GM18909 (cell line): ENCODE results near the gene CDK16.
A peak's percentile ranks its signal among the peaks of the same experiment; 100 is the strongest.

Source experiments
- ATAC-seq: cut with Tn5 transposase; IDR thresholded peaks from one replicate; pipeline ENCODE4 v1.9.1; 2021; ENCODE audit warnings: mild to moderate bottlenecking; ENCODE audit not compliant: unreplicated experiment, poor library complexity

Gene CDK16

GRCh38 chrX:47224896-47225290, 6.4 kb downstream of the CDK16 start:
- ATAC-seq: no peak

DNA sequence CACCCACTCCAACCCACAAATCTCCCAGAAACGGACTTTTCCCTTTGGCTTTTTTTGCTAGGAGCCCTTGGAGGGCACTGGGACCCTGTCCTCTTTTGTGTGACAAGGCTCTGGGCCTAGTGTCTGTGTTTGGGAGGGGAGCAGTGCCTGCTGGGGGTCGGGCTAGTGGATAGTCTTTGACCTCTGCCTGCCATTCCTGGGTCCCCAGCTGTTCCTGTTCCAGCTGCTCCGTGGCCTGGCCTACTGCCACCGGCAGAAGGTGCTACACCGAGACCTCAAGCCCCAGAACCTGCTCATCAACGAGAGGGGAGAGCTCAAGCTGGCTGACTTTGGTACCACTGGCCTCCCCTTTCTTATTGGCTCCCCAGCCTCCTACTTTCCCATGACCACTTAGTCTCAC, 7.6 kb downstream of the CDK16 start:
- ATAC-seq: no peak

DNA sequence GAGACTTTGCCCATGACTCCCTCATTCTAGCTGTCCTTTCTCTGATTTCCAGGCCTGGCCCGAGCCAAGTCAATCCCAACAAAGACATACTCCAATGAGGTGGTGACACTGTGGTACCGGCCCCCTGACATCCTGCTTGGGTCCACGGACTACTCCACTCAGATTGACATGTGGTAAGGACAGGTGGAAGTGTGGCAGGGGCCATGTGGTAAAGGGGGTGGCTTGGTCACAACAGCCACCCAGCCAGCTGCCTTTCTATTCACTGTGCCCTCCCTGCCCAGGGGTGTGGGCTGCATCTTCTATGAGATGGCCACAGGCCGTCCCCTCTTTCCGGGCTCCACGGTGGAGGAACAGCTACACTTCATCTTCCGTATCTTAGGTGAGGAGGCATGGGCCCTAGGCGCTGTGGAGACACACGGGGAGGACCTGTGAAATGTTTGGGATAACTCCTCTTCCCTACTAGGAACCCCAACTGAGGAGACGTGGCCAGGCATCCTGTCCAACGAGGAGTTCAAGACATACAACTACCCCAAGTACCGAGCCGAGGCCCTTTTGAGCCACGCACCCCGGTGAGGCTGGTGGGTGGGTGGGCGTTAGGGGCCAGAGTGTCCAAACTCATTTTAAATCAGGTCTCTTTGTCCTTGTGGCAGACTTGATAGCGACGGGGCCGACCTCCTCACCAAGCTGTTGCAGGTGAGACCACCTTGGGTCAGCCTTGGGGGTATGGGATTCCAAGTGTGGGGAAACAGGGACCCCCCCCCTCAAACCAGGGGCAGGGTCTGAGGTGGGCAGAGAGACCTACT, 8.3 kb downstream of the CDK16 start:
- no peak for ATAC-seq

DNA sequence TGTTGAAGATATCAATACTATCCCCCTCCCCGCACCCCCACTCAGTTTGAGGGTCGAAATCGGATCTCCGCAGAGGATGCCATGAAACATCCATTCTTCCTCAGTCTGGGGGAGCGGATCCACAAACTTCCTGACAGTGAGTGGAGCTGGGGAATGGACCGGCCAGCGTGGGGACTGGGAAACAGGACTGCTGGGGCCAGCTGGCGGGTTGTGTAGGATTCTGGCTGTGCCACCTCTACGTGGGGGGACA, 8.8 kb downstream of the CDK16 start:
- no peak for ATAC-seq

- no peak for ATAC-seq
Observed at GRCh38 chrX:47228550-47229270, 10.2 kb downstream of the CDK16 start.

DNA sequence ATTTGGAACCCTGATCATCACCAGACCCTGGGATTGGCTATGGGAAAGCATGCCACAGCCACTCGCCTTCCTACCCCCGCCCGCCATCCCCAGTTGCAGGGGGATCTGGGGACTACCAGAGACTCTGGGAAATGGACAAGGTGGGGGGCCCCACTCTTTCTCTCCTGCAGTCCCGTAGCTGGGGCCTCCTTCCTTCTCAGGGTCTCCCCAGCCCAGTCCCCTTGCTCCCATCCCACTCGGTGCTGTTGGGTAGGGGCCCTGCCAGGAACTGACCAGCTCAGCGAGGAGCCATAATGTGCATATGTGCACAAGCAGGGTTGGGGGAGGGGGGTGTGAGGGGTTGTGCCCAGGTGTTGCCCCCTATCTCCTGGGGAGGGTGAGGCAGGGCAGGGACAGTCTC, 10.9 kb downstream of the CDK16 start:
- ATAC-seq: no peak

DNA sequence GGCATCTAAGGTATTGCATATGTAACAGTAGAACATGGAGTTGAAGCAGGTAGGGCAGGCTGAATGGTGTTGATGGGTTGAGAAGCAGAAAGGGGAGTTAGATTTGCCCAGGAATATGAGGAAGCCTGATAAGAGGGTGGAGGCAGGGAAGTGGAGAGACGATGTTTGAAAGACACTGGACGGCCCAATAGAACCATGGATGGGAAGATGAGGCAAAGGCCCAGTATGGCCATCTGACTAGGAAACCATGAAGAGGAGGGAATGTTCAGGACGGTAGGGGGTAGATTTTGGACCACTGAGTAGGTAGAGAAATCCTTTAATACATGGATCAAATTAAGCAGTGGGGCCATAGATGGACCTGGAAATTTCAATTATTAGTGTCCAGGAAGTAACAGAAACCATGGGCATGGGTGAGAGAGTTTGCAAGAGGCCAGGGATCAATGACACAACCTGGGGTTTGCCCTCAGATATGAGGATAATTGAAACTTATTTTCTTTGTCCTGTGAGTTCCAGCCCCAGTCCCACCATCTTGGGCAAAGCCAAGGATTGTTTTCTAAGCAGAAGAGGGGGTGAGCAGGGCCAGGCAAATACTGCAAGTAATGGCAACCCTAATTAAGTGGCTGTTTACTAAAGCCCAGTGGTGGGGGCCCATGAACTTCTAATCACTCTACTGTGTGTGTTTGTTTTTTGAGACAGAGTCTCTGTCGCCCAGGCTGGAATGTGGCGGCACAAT, 11.8 kb downstream of the CDK16 start:
- no peak for ATAC-seq

- no peak for ATAC-seq
Observed at GRCh38 chrX:47231167-47231566, 12.7 kb downstream of the CDK16 start.

GRCh38 chrX:47232197-47232802, 13.8 kb downstream of the CDK16 start:
- ATAC-seq: no peak

DNA sequence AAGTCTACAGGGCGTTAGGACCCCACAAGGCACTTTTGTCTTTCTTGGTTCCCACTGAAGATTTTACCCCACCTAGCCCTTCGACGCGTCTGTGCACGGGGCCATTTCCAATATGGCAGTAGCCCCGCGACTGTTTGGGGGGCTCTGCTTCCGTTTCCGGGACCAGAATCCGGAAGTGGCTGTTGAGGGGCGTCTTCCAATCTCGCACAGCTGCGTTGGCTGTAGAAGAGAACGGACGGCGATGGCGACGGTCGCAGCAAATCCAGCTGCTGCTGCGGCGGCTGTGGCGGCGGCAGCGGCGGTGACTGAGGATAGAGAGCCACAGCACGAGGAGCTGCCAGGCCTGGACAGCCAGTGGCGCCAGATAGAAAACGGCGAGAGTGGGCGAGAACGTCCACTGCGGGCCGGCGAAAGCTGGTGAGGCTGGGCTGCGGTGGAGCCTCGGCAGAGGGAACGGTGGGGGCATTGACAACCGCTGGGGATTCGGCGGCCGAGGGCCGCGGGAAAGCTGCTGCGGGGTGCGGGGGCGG, 14.4 kb downstream of the CDK16 start, which contains the start of gene USP11:
TSS of gene USP11 (plus strand) at position 207 of the 530 bp plus-strand sequence. CDS start at position 242, 35 bp downstream.
- ATAC-seq: peak; percentile 19

- ATAC-seq: peak; percentile 86
Observed at GRCh38 chrX:47233333-47234113, 15.0 kb downstream of the CDK16 start.

DNA sequence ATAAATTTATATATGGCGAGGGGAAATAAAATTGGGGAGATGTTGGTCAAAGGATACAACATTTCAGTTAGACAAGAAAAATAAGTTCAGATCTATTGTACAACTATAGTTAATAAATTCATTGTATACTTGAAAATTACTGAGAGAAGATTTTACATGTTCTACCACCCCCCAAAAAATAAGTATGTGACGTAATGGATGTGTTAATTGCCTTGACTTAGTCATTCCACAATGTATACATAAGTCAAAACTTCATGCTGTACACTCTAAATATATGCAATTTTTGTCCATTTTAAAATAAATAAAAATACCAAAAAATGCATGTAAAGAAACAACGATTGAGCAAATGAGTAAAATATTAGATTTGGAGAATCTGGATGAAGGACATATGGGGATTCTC, 16.1 kb downstream of the CDK16 start:
- ATAC-seq: no peak

DNA sequence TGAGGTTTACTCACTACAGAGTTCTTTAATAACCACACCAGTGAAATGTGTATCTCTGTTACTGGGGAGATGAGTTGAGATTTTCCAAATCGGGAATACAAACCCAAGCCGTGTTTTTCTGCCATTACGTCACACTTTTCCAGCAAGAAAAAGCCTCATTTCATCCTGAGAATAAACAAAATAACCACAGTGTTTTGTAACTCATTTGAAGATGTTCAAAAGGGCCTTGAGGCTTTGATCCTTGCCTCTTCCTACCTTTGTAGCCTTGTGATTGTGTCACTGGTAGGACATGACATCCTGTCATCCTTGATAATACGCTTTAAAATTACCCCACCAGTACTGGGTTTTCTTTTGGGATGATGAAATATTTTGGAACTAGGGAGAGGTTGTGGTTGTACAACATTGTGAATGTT, 17.2 kb downstream of the CDK16 start:
- no peak for ATAC-seq

DNA sequence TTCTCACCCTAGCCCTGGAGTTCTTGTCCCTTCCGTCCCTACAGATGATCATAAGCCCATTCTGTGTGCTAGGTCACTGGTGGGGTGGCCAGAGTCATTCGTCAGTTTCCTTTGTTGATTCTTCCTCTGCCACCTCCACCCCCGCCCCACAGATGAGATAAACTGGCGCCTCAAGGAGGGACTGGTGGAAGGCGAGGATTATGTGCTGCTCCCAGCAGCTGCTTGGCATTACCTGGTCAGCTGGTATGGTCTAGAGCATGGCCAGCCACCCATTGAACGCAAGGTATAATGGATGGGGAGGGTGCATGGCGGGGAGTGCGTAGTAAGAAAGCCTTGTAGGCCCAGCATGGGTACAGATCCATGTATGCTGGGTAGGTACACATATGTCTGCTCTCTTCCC, 20.7 kb downstream of the CDK16 start:
- ATAC-seq: no peak

- ATAC-seq: no peak
Observed at GRCh38 chrX:47239898-47240545, 21.5 kb downstream of the CDK16 start.

- ATAC-seq: no peak
Observed at GRCh38 chrX:47240619-47241018, 22.1 kb downstream of the CDK16 start.

DNA sequence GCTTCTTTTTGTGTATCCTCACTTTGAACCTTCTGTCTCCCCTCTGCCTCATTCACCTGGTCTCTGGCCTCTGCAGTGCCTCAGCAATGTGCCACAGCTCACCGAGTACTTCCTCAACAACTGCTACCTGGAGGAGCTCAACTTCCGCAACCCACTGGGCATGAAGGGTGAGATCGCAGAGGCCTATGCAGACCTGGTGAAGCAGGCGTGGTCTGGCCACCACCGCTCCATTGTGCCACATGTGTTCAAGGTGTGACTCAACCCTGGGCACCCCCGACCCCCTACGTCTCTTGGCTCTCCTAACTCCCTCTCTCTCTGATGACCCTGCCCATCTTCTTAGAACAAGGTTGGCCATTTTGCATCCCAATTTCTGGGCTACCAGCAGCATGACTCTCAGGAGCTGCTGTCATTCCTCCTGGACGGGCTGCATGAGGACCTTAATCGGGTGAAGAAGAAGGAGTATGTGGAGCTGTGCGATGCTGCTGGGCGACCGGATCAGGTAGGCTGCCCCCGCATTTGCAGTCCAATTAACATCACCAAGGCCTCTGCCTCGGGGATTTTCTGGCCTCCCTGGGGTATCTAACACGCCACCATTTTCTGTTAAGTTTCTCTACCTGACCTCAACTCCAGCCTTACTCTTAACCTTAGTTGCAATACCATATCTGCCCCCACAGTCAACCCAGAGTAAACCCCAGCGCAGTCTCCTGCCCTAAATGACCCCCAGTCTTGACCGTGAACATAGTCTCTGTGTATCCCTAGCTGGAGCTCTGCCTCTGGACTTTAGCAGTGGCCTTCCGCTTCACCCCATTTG, 22.9 kb downstream of the CDK16 start:
- ATAC-seq: no peak

DNA sequence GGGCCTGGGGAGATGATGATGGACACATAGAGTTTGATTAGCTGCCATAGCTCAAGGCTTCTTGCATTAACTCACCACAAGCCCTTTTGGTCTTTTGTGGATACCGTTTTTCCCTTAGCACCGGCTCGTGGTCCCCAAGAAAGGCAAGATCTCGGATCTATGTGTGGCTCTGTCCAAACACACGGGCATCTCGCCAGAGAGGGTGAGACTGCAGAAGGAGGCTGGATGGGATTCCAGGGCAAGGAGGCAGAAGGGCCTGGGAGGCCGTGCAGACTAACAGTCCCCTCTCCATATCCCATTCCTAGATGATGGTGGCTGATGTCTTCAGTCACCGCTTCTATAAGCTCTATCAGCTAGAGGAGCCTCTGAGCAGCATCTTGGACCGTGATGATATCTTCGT, 23.8 kb downstream of the CDK16 start:
- ATAC-seq: no peak

GRCh38 chrX:47243351-47243750, 24.9 kb downstream of the CDK16 start:
- ATAC-seq: no peak
